ENCODE data around the gene SLC12A1. TPM values are rescaled to one million over a fixed set of nuclear protein-coding genes. Genes with fewer than 3 reads are reported as not detected.

SLC12A1 gene
- not detected for total RNA-seq

- DNase-seq (ENCODE audit: low spot score in 2 of 2) (no peak), ATAC-seq (no peak)
- Mint-ChIP-seq H3K27ac (no peak within 1 kb of the TSS), H3K9me3 (no peaks in the 10 kb centered on the region), H3K36me3 (no peaks in the 10 kb centered on the region)
These were observed at the start of gene SLC12A1 for GRCh38 chr15:48205981-48206380. Gene SLC12A1, plus strand, starts transcription at chr15:48206302. Its CDS starts 1,418 bp downstream, at chr15:48207720.

GRCh38 chr15:48168616-48169015, 37.5 kb upstream of the SLC12A1 start:
- H3K27ac Mint-ChIP-seq, result no peak overlapping the region
- ATAC-seq (no peak), DNase-seq (ENCODE audit: low spot score in 2 of 2) (no peak)

GRCh38 chr15:48170981-48171380, 35.1 kb upstream of the SLC12A1 start:
- no peak for DNase-seq (ENCODE audit: low spot score in 2 of 2)
- Mint-ChIP-seq H3K9me3 (peaks cover 0 to 4% of the 10 kb centered on the region in 2 donors), H3K27ac (no peak overlapping the region), H3K36me3 (peaks cover 10 to 19% of the 10 kb centered on the region in 2 donors)
- ATAC-seq, result no peak

More at GRCh38 chr15:48168616-48169015, 37.5 kb upstream of the SLC12A1 start:
- Mint-ChIP-seq H3K9me3 (peaks cover 0 to 4% of the 10 kb centered on the region in 2 donors), H3K36me3 (peaks cover 11 to 12% of the 10 kb centered on the region in 2 donors)

- Mint-ChIP-seq H3K36me3 (peaks cover 14 to 17% of the 10 kb centered on the region in 2 donors), H3K27ac (no peak overlapping the region), H3K9me3 (peaks cover 0 to 4% of the 10 kb centered on the region in 2 donors)
- ATAC-seq, result no peak
- no peak for DNase-seq (ENCODE audit: low spot score in 2 of 2)
These were observed 31.0 kb upstream of the SLC12A1 start for GRCh38 chr15:48175126-48175525.

- Mint-ChIP-seq H3K27ac (no peak overlapping the region), H3K9me3 (peaks cover 0 to 4% of the 10 kb centered on the region in 2 donors), H3K36me3 (peaks cover 14 to 17% of the 10 kb centered on the region in 2 donors)
- ATAC-seq (no peak), DNase-seq (ENCODE audit: low spot score in 2 of 2) (no peak)
These were observed 30.0 kb upstream of the SLC12A1 start for GRCh38 chr15:48176112-48176511.

DNA sequence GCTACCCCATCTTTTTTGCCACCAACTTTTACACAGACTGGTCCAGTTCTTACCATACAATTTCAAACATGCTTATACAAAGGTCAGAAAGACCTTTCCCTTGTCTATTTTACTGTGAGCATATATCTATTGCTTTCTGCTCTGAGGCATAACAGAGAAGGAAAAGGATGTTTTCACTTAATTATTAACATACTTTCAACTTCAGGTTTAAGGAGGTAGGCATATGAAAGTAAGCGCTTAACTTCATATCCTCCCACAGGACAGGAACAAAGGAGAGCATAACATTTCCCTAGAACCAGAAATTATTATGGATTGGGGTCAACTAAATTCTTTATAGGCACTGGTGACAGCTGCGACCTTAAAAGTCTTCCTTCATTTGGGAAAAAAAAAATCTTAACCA, 29.1 kb upstream of the SLC12A1 start:
- peak overlapping the region; percentile 95 to 99 for H3K27ac Mint-ChIP-seq
- ATAC-seq (no peak), DNase-seq (ENCODE audit: low spot score in 2 of 2) (no peak)
- H3K9me3 Mint-ChIP-seq, result peaks cover 0 to under 1% of the 10 kb centered on the region in 2 donors
- H3K36me3 Mint-ChIP-seq, result peaks cover 14 to 17% of the 10 kb centered on the region in 2 donors

GRCh38 chr15:48177383-48177765, 28.7 kb upstream of the SLC12A1 start:
- ATAC-seq (peak; percentile 76 to 80), DNase-seq (ENCODE audit: low spot score in 2 of 2) (no peak)
- peak overlapping the region; percentile 95 to 99 for H3K27ac Mint-ChIP-seq
- peaks cover 14 to 17% of the 10 kb centered on the region in 2 donors for H3K36me3 Mint-ChIP-seq
- no peaks in the 10 kb centered on the region for H3K9me3 Mint-ChIP-seq

DNA sequence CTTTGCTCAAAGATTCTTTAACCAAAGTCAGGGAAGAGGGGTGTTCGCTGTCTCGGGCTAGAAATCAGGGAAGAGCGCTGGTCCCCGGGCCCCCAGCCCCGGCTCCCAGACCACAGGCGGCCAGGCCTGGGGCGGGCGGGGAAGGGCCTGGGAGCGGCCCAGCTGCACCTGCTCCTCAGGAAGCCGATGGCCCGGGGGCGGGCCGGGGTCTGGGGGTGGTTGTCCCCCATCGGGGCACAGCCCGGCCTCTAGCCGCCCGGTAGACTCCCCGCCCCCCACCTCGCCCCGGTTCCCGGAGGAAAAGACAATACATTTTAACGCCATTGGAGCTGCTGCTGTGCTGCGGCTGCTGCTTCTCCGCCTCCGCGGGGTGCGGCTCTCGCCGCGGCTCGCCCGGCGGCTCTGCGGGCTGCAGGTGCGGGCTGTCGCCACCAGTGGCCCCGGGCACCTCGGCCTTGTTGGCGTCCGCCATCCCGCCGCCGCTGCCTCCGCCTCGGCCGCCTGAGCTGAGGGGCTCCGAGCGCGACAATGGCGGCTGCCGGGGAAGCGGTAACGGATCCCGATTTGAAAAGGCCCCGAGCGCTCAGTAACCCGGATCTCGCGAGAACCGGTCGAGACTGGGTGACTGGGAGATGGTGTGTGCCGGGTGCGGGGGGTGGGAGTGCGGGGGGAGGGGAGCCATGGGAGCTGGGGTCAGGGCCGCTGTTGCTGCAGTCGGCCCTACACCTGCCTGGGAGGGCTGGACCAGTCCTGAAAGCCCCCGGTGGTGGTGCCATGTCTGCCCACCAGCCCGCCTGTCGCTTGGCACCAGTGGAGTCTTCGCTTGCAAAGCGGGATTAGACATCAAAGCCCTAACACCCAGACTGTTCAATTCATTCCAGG, 28.1 kb upstream of the SLC12A1 start, which contains the start of gene MYEF2:
MYEF2 (minus strand) TSS at position 530 of the 882 bp plus-strand sequence; CDS start at position 472, 58 bp downstream.
- ATAC-seq, result peak; percentile 82
- Mint-ChIP-seq H3K27ac (peak within 1 kb of the TSS; percentile 95 to 99), H3K36me3 (peaks cover 14 to 17% of the 10 kb centered on the region in 2 donors), H3K9me3 (no peaks in the 10 kb centered on the region)
- DNase-seq (ENCODE audit: low spot score in 2 of 2), result peak; percentile 70 to 77

DNA sequence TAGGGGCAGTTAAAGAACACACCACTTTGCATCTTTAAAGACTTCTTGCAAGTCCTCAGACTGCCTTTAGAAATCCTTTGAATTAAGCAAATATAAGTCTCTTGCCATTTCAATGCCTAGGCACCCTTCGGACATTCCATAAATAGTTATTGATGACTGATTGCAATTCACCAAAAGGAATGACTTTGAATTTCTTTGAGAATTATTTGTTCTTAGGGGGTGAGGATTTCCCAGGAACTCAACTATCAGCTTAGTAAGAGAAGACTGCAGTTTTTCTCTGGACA, 27.5 kb upstream of the SLC12A1 start:
- ATAC-seq (no peak), DNase-seq (ENCODE audit: low spot score in 2 of 2) (no peak)
- Mint-ChIP-seq H3K36me3 (peaks cover 14 to 17% of the 10 kb centered on the region in 2 donors), H3K27ac (no peak overlapping the region), H3K9me3 (no peaks in the 10 kb centered on the region)

DNA sequence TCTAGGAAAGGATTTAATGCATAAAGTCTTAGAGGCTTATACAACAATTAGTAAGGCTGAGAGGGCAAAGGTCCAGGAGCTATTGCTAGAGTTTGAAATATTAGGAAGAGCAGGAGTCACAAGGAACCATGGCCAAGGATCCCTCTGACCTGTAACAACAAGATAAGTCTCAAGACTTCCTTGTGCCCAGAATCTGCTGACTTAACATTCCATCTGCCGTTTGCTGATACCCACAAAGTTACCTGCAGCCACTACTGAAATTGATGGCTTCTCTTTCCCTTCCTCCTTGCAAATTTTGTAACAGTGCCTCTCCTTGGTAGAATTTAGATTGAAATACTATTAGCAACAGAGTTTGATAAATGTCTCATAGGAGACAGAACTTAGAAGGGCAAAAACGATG, 23.4 kb upstream of the SLC12A1 start:
- peaks cover 0 to 3% of the 10 kb centered on the region in 2 donors for H3K9me3 Mint-ChIP-seq
- DNase-seq (ENCODE audit: low spot score in 2 of 2) (no peak), ATAC-seq (no peak)
- no peak overlapping the region for H3K27ac Mint-ChIP-seq
- H3K36me3 Mint-ChIP-seq, result no peaks in the 10 kb centered on the region

DNA sequence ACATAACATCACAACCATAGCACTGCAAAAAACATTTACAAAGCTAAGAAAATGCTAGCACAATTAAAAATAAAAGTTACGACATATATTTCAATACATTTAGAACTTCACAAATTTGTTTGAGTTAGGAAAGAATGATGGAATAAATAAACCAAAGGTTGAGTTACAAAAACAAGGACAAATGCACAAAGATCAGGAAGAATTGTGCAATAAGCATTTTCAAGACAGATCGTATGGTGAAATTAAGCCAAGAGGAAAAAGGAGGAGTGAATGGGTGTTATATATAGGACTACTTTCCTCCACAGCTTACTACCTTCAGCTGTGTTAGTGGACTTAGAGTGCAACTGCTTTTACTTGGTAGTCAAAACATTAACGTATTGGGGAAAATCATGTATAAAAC, 20.6 kb upstream of the SLC12A1 start:
- no peak overlapping the region for H3K27ac Mint-ChIP-seq
- DNase-seq (ENCODE audit: low spot score in 2 of 2) (no peak), ATAC-seq (no peak)
- H3K36me3 Mint-ChIP-seq, result no peaks in the 10 kb centered on the region
- H3K9me3 Mint-ChIP-seq, result peaks cover 0 to 3% of the 10 kb centered on the region in 2 donors

DNA sequence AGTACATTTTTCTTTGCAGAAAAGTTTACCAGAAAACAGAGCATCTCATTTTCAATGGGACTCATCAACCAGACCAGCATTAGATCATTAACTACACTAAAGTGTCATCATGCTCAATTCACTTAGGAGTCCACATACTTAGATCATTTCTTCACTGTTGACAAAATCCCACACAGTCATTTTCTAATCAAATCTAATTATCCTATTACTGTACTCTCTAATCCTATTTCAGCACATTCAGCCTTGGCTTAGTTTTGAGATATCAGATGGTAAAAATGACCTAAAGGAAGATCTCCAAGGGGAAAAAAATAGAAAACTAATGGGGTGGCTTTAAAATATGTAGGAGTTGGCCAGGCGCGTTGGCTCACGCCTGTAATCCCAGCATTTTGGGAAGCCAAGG, 19.8 kb upstream of the SLC12A1 start:
- Mint-ChIP-seq H3K27ac (no peak overlapping the region), H3K9me3 (peaks cover 3 to 5% of the 10 kb centered on the region in 2 donors), H3K36me3 (peaks cover 2 to 5% of the 10 kb centered on the region in 2 donors)
- no peak for DNase-seq (ENCODE audit: low spot score in 2 of 2)
- no peak for ATAC-seq

DNA sequence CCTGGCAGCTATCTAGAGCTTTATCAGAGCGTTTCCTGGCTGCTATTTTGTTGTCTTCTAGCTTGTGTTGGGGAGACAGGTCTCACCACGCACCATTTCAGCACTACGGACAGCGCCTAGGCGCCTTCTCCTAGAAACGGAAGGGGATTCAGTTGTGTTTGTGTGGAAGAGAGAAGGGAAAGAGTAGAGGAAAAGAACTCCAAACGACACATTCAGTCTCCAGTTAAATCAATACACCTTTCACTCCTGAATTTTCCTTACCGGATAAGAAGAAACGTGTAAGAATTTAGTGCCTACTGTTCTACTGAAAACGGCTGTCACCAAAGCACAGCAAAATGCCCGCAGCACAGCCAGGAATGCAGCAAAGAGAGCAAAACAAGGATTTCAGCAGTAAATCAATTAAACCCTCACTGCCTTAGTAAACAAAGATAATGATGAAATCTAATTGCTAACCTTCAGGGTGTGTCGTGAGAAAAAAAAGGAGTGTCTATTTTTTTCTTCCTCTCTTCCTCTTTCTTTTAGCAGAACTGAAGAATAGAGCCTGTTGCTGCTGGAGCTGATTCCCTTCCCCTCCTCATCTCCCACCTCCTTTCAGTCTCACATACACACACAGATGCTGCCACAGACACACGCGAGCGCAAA, 15.0 kb upstream of the SLC12A1 start:
- H3K36me3 Mint-ChIP-seq, result peaks cover 8 to 9% of the 10 kb centered on the region in 2 donors
- no peak overlapping the region for H3K27ac Mint-ChIP-seq
- ATAC-seq (no peak), DNase-seq (ENCODE audit: low spot score in 2 of 2) (peak in 1 of 2 donors; percentile 54)
- peaks cover 9% of the 10 kb centered on the region in 2 donors for H3K9me3 Mint-ChIP-seq

DNA sequence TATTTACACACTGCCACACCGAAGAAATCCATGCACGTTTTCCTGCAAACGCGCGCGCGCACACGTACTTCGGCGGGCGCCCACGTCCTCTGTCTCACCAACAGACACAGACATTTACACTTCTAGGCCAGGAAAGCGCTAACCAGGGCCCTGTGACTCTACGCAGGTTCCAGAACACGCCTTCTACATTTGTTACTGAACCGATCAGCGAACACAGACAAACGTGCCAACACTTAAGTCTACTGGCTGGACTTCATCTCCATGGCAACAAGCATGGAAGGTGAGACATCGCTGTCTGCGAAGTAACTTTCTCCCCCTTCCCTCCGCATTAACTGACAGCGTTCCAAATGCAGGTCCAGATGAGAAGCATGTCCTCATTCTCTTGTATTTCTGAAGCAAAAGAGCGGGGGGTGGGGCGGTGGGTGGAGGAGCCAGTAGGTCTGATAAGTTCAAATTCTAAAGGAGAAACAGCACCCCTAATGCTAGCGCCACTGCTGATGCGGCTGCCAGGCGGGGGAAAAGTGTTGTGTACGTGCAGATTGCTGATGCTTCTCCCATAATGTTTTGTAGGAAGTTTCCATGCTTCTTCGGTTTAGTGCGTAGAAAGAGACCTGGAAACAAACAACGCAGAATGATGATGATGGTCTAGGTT, 14.4 kb upstream of the SLC12A1 start, which contains the start of gene CTXN2:
CTXN2 (plus strand) TSS at position 92 of the 652 bp plus-strand sequence. CDS start 9,636 bp downstream, outside the sequence.
- H3K36me3 Mint-ChIP-seq, result peaks cover 8 to 9% of the 10 kb centered on the region in 2 donors
- ATAC-seq, result no peak
- H3K27ac Mint-ChIP-seq, result no peak within 1 kb of the TSS
- peaks cover 9% of the 10 kb centered on the region in 2 donors for H3K9me3 Mint-ChIP-seq
- DNase-seq (ENCODE audit: low spot score in 2 of 2), result no peak

DNA sequence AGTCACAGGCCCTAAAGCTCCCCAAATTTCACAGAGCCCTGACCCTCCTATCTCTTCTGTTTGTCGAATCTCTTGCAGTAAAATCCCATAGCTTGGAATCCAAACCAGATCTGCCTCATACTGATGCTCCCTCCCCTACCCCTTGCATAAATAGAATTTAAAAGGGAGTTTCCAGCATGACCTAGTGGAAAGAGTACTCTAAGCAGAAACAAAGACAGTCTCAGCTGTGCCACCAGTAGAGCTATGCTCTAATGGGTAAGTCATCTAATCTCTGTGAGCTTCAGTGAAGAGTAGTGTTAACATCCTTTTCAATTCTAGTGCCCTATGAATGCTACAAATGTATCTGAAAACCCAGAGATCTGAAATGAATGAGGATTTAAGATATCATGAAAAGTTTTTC, 4.0 kb upstream of the SLC12A1 start:
- Mint-ChIP-seq H3K36me3 (no peaks in the 10 kb centered on the region), H3K27ac (no peak overlapping the region), H3K9me3 (no peaks in the 10 kb centered on the region)
- DNase-seq (ENCODE audit: low spot score in 2 of 2), result no peak
- ATAC-seq, result no peak

GRCh38 chr15:48221261-48221660, 15.2 kb downstream of the SLC12A1 start:
- ATAC-seq, result no peak
- DNase-seq (ENCODE audit: low spot score in 2 of 2), result no peak
- Mint-ChIP-seq H3K36me3 (no peaks in the 10 kb centered on the region), H3K9me3 (no peaks in the 10 kb centered on the region), H3K27ac (no peak overlapping the region)

DNA sequence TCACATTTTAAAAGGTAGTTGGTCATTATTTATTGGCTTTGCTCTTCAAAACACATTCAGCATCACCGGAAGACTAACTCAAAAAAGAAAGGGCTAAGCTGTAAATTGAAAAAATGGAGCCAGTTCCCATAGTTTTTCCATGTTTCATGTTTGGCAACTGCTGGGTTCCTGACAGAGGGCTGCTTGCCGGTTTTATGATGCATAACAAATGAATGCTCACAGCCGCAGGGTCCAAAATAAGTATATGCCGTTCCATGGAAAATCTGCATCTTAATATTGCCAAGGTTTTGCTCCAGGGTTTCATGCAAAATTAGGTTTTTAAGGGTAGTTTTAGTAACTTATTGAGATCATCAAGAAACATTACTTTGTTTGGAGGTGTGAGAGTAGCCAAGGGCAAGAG, 15.8 kb downstream of the SLC12A1 start:
- no peak for DNase-seq (ENCODE audit: low spot score in 2 of 2)
- ATAC-seq, result no peak
- H3K27ac Mint-ChIP-seq, result no peak overlapping the region
- H3K9me3 Mint-ChIP-seq, result no peaks in the 10 kb centered on the region
- H3K36me3 Mint-ChIP-seq, result no peaks in the 10 kb centered on the region

Measured in activated naive CD4-positive, alpha-beta T cell treated with anti-CD3 and anti-CD28 coated beads, Interleukin-2, amount 50 U/mL, for 72 hours (primary cell).